ENCODE results near the gene ZNF41. TPM values are rescaled to one million over a fixed set of nuclear protein-coding genes. Genes with fewer than 3 reads are reported as not detected.
A peak's percentile ranks its signal among the peaks of the same experiment; 100 is the strongest.

Gene ZNF41
- total RNA-seq = 4.9 TPM

GRCh38 chrX:47482512-47483305, at the start of gene ZNF41:
ZNF41 (minus strand) TSS chrX:47483222; CDS start chrX:47467481, 15,741 bp downstream.
- H3K9me3 ChIP-seq = no peaks in the 10 kb centered on the region
- no peaks in the 10 kb centered on the region for H3K36me3 ChIP-seq
- H3K4me1 ChIP-seq = peaks cover 5% of the 10 kb centered on the region
- intact Hi-C loops (cut with DNase I) = no loop called here
- H3K4me3 ChIP-seq = peak within 1 kb of the TSS; percentile 63 to 70
- TF ChIP-seq POLR2A (IDR thresholded peaks at IDR 0.05) (no peak), CTCF (IDR thresholded peaks at IDR 0.05) (no peak), POLR2AphosphoS5 (IDR thresholded peaks at IDR 0.05; ENCODE audit: insufficient read depth in 1 of 2, low read depth in 1 of 2) (peak; percentile 40 to 72)
- DNase-seq (ENCODE audit: extremely low spot score in 2 of 2) = no peak
- H3K27me3 ChIP-seq = no peaks in the 10 kb centered on the region
- peak within 1 kb of the TSS; percentile 91 for H3K27ac ChIP-seq

- intact Hi-C loops (cut with DNase I) = no loop called here
- no peak for DNase-seq (ENCODE audit: extremely low spot score in 2 of 2)
- Histone ChIP-seq H3K4me1 (no peaks in the 10 kb centered on the region), H3K9me3 (no peaks in the 10 kb centered on the region), H3K4me3 (no peak overlapping the region), H3K27ac (no peak overlapping the region), H3K27me3 (no peaks in the 10 kb centered on the region), H3K36me3 (no peaks in the 10 kb centered on the region)
- TF ChIP-seq CTCF (IDR thresholded peaks at IDR 0.05) = no peak
- no peak for TF ChIP-seq POLR2AphosphoS5 (IDR thresholded peaks at IDR 0.05; ENCODE audit: insufficient read depth in 1 of 2, low read depth in 1 of 2)
Observed at GRCh38 chrX:47530049-47530448, 47.0 kb upstream of the ZNF41 start.

- TF ChIP-seq POLR2AphosphoS5 (IDR thresholded peaks at IDR 0.05; ENCODE audit: insufficient read depth in 1 of 2, low read depth in 1 of 2) (no peak), CTCF (IDR thresholded peaks at IDR 0.05) (no peak), POLR2A (IDR thresholded peaks at IDR 0.05) (no peak)
- H3K4me3 ChIP-seq = no peak overlapping the region
- no peaks in the 10 kb centered on the region for H3K36me3 ChIP-seq
- no peak for DNase-seq (ENCODE audit: extremely low spot score in 2 of 2)
- H3K4me1 ChIP-seq = no peaks in the 10 kb centered on the region
- no peaks in the 10 kb centered on the region for H3K9me3 ChIP-seq
- no peak overlapping the region for H3K27ac ChIP-seq
- intact Hi-C loops (cut with DNase I) = loop anchor here (10.0 kb wide), 1 partner anchor 335 kb away; the partner anchor contains the start of gene UBA1
- H3K27me3 ChIP-seq = no peaks in the 10 kb centered on the region
Observed at GRCh38 chrX:47529548-47529947, 46.5 kb upstream of the ZNF41 start.

DNA sequence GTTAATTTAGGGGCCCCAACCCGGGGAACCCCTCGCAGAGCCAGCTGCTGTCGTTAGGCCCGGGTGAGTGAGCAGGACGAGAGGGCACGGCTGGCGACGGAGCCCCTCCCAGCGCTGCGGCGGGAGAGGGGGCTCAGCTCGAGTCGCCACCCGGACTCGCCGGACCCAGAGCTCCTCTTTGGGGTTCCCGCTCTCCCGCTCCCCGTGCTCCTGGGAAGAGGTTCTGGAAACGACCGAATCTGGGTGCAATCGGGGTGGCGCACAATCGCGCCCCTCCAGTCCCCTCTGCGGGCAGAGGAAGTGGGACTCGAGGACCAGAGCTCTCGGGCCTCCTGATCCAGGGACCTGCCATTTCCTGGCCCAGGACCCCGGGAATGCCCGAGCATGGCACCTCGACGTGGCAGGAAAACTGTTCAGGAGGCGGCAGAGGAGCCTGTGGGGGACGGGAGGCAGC, 40.7 kb upstream of the ZNF41 start:
- intact Hi-C loops (cut with DNase I) = loop anchor here (10.0 kb wide), 1 partner anchor 329 kb away; the partner anchor contains the start of gene UBA1
- Histone ChIP-seq H3K27ac (no peak overlapping the region), H3K27me3 (no peaks in the 10 kb centered on the region), H3K36me3 (no peaks in the 10 kb centered on the region), H3K4me3 (peak overlapping the region; percentile 39 to 48), H3K9me3 (no peaks in the 10 kb centered on the region), H3K4me1 (no peaks in the 10 kb centered on the region)
- DNase-seq (ENCODE audit: extremely low spot score in 2 of 2) = no peak
- TF ChIP-seq POLR2AphosphoS5 (IDR thresholded peaks at IDR 0.05; ENCODE audit: insufficient read depth in 1 of 2, low read depth in 1 of 2) = no peak
- no peak for TF ChIP-seq CTCF (IDR thresholded peaks at IDR 0.05)

GRCh38 chrX:47523297-47523696, 40.3 kb upstream of the ZNF41 start:
- intact Hi-C loops (cut with DNase I) = loop anchor here (10.0 kb wide), 1 partner anchor 328 kb away; the partner anchor contains the start of gene UBA1
- H3K9me3 ChIP-seq = no peaks in the 10 kb centered on the region
- DNase-seq (ENCODE audit: extremely low spot score in 2 of 2) = no peak
- no peak overlapping the region for H3K27ac ChIP-seq
- H3K4me3 ChIP-seq = peak overlapping the region; percentile 39 to 48
- TF ChIP-seq POLR2AphosphoS5 (IDR thresholded peaks at IDR 0.05; ENCODE audit: insufficient read depth in 1 of 2, low read depth in 1 of 2) (peak; percentile 25 to 46), CTCF (IDR thresholded peaks at IDR 0.05) (peak in 2 of 3 experiments; percentile 61 to 78), POLR2A (IDR thresholded peaks at IDR 0.05) (no peak)
- H3K4me1 ChIP-seq = no peaks in the 10 kb centered on the region
- no peaks in the 10 kb centered on the region for H3K27me3 ChIP-seq
- no peaks in the 10 kb centered on the region for H3K36me3 ChIP-seq

Data from vagina (tissue), 2 donors.